ENCODE results near the gene WWC1.
A peak's percentile ranks its signal among the peaks of the same experiment; 100 is the strongest.

The WWC1 gene

DNA sequence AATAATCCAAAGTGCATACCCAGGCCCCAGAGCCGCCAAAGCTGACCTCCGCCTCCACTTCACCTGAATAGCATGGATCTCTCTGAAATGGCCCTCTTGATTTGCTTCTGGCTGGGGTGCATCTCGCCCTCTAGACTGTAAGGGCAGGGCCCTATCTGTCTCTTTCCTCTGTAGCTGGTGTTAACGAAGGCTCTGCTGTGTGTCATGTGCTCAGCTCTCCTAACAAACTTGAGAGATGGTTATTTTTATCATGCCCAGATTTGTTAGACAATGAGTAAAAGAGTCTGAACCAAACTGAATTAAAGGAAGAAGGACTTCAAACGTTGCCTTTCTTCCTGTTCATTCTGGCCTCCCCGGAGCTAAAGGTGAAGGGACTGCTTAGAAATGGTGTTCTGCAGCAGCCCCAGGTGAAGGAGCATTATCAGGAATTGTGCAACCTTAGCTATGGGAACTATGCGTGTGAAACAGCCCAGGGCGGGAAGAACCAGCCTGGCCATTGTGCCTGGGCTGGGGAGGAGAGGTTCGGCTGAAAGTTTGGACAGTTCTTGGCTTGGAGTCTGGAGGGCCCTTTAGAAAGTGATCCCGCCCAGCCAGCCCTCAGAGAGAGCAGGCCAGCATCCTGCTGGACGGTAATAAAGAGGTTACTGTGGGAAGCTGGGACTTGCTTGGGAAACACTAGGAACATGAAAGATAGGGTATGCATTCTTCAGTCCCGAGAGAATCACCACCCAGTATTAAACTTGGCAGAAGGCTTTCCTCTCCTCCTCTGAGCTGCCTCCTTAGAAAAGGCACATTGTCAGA lies 73.5 kb downstream of the WWC1 start:
- TF ChIP-seq, protein P1, sequence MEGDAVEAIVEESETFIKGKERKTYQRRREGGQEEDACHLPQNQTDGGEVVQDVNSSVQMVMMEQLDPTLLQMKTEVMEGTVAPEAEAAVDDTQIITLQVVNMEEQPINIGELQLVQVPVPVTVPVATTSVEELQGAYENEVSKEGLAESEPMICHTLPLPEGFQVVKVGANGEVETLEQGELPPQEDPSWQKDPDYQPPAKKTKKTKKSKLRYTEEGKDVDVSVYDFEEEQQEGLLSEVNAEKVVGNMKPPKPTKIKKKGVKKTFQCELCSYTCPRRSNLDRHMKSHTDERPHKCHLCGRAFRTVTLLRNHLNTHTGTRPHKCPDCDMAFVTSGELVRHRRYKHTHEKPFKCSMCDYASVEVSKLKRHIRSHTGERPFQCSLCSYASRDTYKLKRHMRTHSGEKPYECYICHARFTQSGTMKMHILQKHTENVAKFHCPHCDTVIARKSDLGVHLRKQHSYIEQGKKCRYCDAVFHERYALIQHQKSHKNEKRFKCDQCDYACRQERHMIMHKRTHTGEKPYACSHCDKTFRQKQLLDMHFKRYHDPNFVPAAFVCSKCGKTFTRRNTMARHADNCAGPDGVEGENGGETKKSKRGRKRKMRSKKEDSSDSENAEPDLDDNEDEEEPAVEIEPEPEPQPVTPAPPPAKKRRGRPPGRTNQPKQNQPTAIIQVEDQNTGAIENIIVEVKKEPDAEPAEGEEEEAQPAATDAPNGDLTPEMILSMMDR (IDR thresholded peaks at IDR 0.05; ENCODE audit: low read depth, low read length), result no peak
- peak; percentile 42 for DNase-seq (ENCODE audit: low read depth, low spot score)
- H3K4me3 ChIP-seq (ENCODE audit: low read depth, low read length), result no peak overlapping the region
- in situ Hi-C loops (cut with HindIII; ENCODE audit: low sequenced_read_pairs), result no loop called here

- TF ChIP-seq, protein P1 (IDR thresholded peaks at IDR 0.05; ENCODE audit: low read depth, low read length), result peak; percentile 37
- in situ Hi-C loops (cut with HindIII; ENCODE audit: low sequenced_read_pairs), result no loop called here
- H3K4me3 ChIP-seq (ENCODE audit: low read depth, low read length), result no peak overlapping the region
- peak; percentile 18 for DNase-seq (ENCODE audit: low read depth, low spot score)
Measured at GRCh38 chr5:168365581-168366081, 74.2 kb downstream of the WWC1 start.

- peak; percentile 60 for DNase-seq (ENCODE audit: low read depth, low spot score)
- H3K4me3 ChIP-seq (ENCODE audit: low read depth, low read length), result no peak overlapping the region
- TF ChIP-seq, protein P1 (IDR thresholded peaks at IDR 0.05; ENCODE audit: low read depth, low read length), result no peak
- in situ Hi-C loops (cut with HindIII; ENCODE audit: low sequenced_read_pairs), result no loop called here
Measured at GRCh38 chr5:168366116-168366515, 74.7 kb downstream of the WWC1 start.

- no peak for DNase-seq (ENCODE audit: low read depth, low spot score)
- H3K4me3 ChIP-seq (ENCODE audit: low read depth, low read length), result no peak overlapping the region
- TF ChIP-seq, protein P1 (IDR thresholded peaks at IDR 0.05; ENCODE audit: low read depth, low read length), result no peak
- in situ Hi-C loops (cut with HindIII; ENCODE audit: low sequenced_read_pairs), result no loop called here
Measured at GRCh38 chr5:168368854-168369253, 77.4 kb downstream of the WWC1 start.

- no peak overlapping the region for H3K4me3 ChIP-seq (ENCODE audit: low read depth, low read length)
- in situ Hi-C loops (cut with HindIII; ENCODE audit: low sequenced_read_pairs), result no loop called here
- no peak for DNase-seq (ENCODE audit: low read depth, low spot score)
- TF ChIP-seq, protein P1 (IDR thresholded peaks at IDR 0.05; ENCODE audit: low read depth, low read length), result no peak
Measured at GRCh38 chr5:168370831-168371230, 79.4 kb downstream of the WWC1 start.

DNA sequence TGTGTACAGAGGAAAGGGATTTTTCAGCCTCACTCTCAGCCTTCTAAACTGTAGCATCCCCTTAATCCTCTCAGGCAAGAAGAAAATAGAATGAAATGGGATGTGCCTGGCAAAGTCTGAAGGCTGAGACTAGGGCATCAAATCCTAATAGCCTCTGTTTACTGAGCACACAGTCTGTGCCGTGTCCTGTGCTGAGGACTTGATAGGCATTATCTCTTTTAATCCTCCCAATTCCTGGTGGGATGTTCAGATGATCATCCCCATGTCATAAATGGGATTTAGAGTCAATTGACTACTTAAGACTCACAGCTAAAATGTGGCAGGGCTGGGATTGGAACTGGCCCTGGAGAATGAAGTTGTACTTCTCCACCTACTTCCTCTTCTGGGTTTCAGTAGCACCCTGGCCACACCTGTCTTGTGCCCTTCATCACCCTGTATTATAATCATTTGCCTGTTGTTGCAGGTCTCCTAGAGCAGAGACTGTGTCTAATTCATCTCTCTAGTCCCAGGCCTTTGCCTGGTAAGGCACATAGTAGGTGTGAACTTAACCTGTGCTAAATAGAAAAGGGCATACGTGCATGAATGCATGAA lies 81.0 kb downstream of the WWC1 start:
- TF ChIP-seq, protein P1 (IDR thresholded peaks at IDR 0.05; ENCODE audit: low read depth, low read length), result no peak
- H3K4me3 ChIP-seq (ENCODE audit: low read depth, low read length), result no peak overlapping the region
- DNase-seq (ENCODE audit: low read depth, low spot score), result no peak
- in situ Hi-C loops (cut with HindIII; ENCODE audit: low sequenced_read_pairs), result no loop called here

Data from astrocyte of the spinal cord (primary cell).